ENCODE data around the gene TP73. TPM values are rescaled to one million over a fixed set of nuclear protein-coding genes. Genes with fewer than 3 reads are reported as not detected.

Gene TP73
- total and polyA plus RNA-seq, 8 donors, result 0.11 to 0.51 (median 0.28) TPM

DNA sequence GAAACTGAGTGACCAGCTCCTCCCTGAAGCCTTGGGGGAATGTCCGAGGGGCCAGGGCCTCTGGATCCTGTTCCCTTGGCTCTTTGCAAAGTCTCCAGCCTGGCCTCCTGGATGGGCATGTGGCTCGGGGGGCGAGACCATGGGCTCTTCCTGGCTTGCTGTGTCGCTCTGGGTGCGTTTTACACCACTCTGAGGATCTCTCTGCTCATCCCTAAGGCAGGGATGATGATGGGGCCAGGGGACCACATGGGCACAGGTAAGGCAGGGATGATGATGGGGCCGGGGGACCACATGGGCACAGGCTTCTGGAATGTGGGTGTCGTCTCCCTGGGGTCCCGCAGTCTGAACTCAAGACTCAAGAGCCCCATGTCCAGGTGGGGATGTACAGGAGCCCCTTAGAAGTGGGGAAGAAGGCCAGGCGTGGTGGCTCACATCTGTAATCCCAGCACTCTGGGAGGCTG lies 17.7 kb downstream of the TP73 start:
- Histone ChIP-seq H3K4me3 (no peak overlapping the region), H3K4me1 (peaks cover 4 to 10% (median 9%) of the 10 kb centered on the region in 3 donors), H3K9me3 (no peaks in the 10 kb centered on the region), H3K36me3 (no peaks in the 10 kb centered on the region), H3K27ac (no peak overlapping the region), H3K27me3 (no peaks in the 10 kb centered on the region)
- TF ChIP-seq CTCF (IDR thresholded peaks at IDR 0.05), result no peak
- DNase-seq (peak in 3 of 6 donors; percentile 14 to 56 (median 31)), FAIRE-seq (no peak), ATAC-seq (no peak)
- intact Hi-C loops (cut with DNase I), result no loop called here
- WGBS, 2 donors, result 85 to 91% methylated on average over 8 to 9 of the region's 9 CpGs

GRCh38 chr1:3670823-3671265 lies 18.5 kb downstream of the TP73 start:
- no peaks in the 10 kb centered on the region for H3K27me3 ChIP-seq
- TF ChIP-seq CTCF (IDR thresholded peaks at IDR 0.05), result no peak
- no peak overlapping the region for H3K27ac ChIP-seq
- intact Hi-C loops (cut with DNase I), result no loop called here
- no peak for FAIRE-seq
- H3K9me3 ChIP-seq, result no peaks in the 10 kb centered on the region
- no peak overlapping the region for H3K4me3 ChIP-seq
- WGBS, 2 donors, result 79 to 82% methylated on average over 15 of the region's 15 CpGs
- DNase-seq, result peak in 3 of 6 donors; percentile 59 to 83 (median 61)
- peaks cover 4 to 10% (median 9%) of the 10 kb centered on the region in 3 donors for H3K4me1 ChIP-seq
- no peak for ATAC-seq
- H3K36me3 ChIP-seq, result no peaks in the 10 kb centered on the region

GRCh38 chr1:3671371-3672180 lies 19.3 kb downstream of the TP73 start:
- intact Hi-C loops (cut with DNase I), result no loop called here
- ATAC-seq, result no peak
- WGBS, 2 donors, result 36 to 40% methylated on average over 29 of the region's 29 CpGs
- Histone ChIP-seq H3K36me3 (no peaks in the 10 kb centered on the region), H3K27ac (no peak overlapping the region), H3K27me3 (no peaks in the 10 kb centered on the region), H3K4me1 (peaks cover 4 to 10% (median 9%) of the 10 kb centered on the region in 3 donors), H3K9me3 (no peaks in the 10 kb centered on the region), H3K4me3 (no peak overlapping the region)
- TF ChIP-seq CTCF (IDR thresholded peaks at IDR 0.05), result no peak
- peak in 3 of 6 donors; percentile 20 to 77 (median 58) for DNase-seq
- no peak for FAIRE-seq

DNA sequence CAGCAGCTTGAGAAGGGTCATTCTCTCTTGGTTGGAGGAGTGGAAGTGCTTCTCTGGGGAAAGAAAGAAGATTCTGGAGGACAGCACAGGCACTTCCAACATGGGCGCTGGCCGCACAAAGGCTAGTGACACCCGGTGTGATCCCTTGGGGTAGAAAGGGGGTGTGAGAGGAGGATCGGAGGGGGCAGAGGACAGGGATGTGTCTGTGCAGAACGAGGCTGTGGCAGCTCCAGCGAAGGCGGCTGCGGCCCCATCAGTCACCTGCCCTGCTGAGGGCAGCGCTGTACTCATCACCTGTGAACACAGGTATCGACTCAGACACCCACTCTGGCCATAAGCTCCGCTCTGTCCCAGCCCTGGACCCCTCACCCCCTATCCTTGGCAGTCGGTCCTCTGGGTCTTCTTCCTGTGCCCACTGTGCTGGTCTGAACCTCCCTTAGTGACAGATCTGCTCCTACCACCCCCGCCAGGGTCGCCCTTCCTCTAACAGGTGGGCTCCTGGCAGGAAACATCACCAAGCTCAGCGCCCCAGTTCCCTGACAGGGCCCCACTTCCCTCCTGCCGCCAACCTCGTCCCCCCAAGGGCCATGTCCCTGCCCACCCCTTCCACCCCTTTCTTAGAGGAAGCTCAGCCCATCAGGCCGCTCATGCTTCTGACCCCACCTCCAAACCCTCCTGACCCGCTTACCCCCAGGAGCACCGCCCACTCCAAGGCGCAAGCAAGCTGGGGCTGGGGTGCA lies 20.1 kb downstream of the TP73 start:
- Histone ChIP-seq H3K27me3 (no peaks in the 10 kb centered on the region), H3K36me3 (no peaks in the 10 kb centered on the region), H3K4me1 (peaks cover 4 to 10% (median 9%) of the 10 kb centered on the region in 3 donors), H3K27ac (no peak overlapping the region), H3K4me3 (no peak overlapping the region), H3K9me3 (no peaks in the 10 kb centered on the region)
- WGBS, 2 donors, result 84% methylated on average over 21 of the region's 21 CpGs
- ATAC-seq, result no peak
- no peak for TF ChIP-seq CTCF (IDR thresholded peaks at IDR 0.05)
- intact Hi-C loops (cut with DNase I), result no loop called here
- DNase-seq, result peak in 3 of 6 donors; percentile 30 to 54 (median 35)
- FAIRE-seq, result no peak
